HepG2 (cell line): ENCODE data around the gene PDZD4. TPM values are rescaled to one million over a fixed set of nuclear protein-coding genes. Genes with fewer than 3 reads are reported as not detected.

Source experiments
- ATAC-seq: fragments of 200-7000 bp; cut with Tn5 transposase; 3 replicates; pipeline ENCODE4 v1.9.1; 2020; ENCODE audit warnings: mild to moderate bottlenecking, moderate library complexity
- BruUV-seq: library from RNA; stranded (reverse); fragments of 400-500 nt; replicated peaks from 2 replicates; lab custom pipeline; 2021; lab: Mats Ljungman, UMichigan
- CTCF ChIA-PET: fragments of 300-600 bp; formaldehyde crosslinking; extraction: SDS; loops from one replicate; lab custom pipeline; 2021; ENCODE audit warnings: low total read pairs, inconsistent platforms, low intra/inter-chr PET ratio; lab: Yijun Ruan, JAX
- POLR2A ChIA-PET: fragments of 350-600 bp; sonication (Branson Sonifier 250); formaldehyde crosslinking; loops from one replicate; lab custom pipeline; 2020; ENCODE audit warnings: antibody characterized with exemption, inconsistent platforms; lab: Yijun Ruan, JAX
- DNase-seq: peaks from one replicate; pipeline ENCODE4 v3.0.0-alpha.2; 2015; ENCODE audit warnings: low spot score
- FAIRE-seq: peaks from 3 replicates; lab custom pipeline; 2011; peaks lifted over from hg19 to GRCh38; lab: Jason Lieb, UNC
- H2AFZ ChIP-seq: one replicate; pipeline ENCODE4 v1.6.1; 2011; ENCODE audit warnings: low read length, inconsistent platforms
- H3K27ac ChIP-seq: fragments of 300-600 bp; 3 replicates; pipeline ENCODE4 v1.8.0; 2011; ENCODE audit warnings: mixed run types, mild to moderate bottlenecking, mixed read lengths, low read length, inconsistent platforms; ENCODE audit not compliant: insufficient read depth; ENCODE audit errors: extremely low read length
- H3K27me3 ChIP-seq, 2 experiments: fragments of 200-600 bp in 1 of 2; 2 replicates in 1 of 2; 3 replicates in 1 of 2; pipeline versions ENCODE4 v1.6.0 to v1.8.0; 2011; ENCODE audit warnings: low read length in 2 of 2, mild to moderate bottlenecking in 2 of 2, moderate library complexity in 2 of 2, inconsistent platforms in 1 of 2; ENCODE audit not compliant: insufficient read depth in 2 of 2, control insufficient read depth in 1 of 2
- H3K36me3 ChIP-seq, 2 experiments: fragments of 200-600 bp in 1 of 2; replicated peaks in 1 of 2; 2 replicates in 1 of 2; 3 replicates in 1 of 2; pipeline versions ENCODE4 v1.5.1 to v1.8.0; 2011; ENCODE audit warnings: low read length in 2 of 2, inconsistent platforms in 1 of 2; ENCODE audit not compliant: insufficient read depth in 2 of 2, control insufficient read depth in 1 of 2
- H3K4me1 ChIP-seq: 2 replicates; pipeline ENCODE4 v1.5.1; 2012; ENCODE audit warnings: low read length, inconsistent platforms; ENCODE audit not compliant: insufficient read depth
- H3K4me2 ChIP-seq: 2 replicates; pipeline ENCODE4 v1.6.0; 2011; ENCODE audit warnings: low read depth, low read length, inconsistent platforms
- H3K4me3 ChIP-seq, 3 experiments: fragments of 200-600 bp in 1 of 3; sonication (generic), shearing (Covaris generic) in 1 of 3; replicated peaks in 1 of 3; 2 replicates each; pipeline ENCODE4 v1.5.1; 2011 to 2016; ENCODE audit warnings: low read length in 3 of 3, inconsistent platforms in 2 of 3, low read depth in 2 of 3, mild to moderate bottlenecking in 2 of 3, control low read depth in 1 of 3, mixed read lengths in 1 of 3; ENCODE audit not compliant: insufficient read depth in 1 of 3
- H3K79me2 ChIP-seq: one replicate; pipeline ENCODE4 v1.6.1; 2011; ENCODE audit warnings: low read length, inconsistent platforms; ENCODE audit not compliant: insufficient read depth
- H3K9ac ChIP-seq: 2 replicates; pipeline ENCODE4 v1.6.0; 2011; ENCODE audit warnings: mild to moderate bottlenecking, low read depth, low read length, inconsistent platforms; ENCODE audit not compliant: insufficient read depth
- H3K9me3 ChIP-seq: 2 replicates; pipeline ENCODE4 v1.5.1; 2012; ENCODE audit warnings: mild to moderate bottlenecking, low read length
- H4K20me1 ChIP-seq: 2 replicates; pipeline ENCODE4 v1.6.0; 2011; ENCODE audit warnings: inconsistent platforms, mild to moderate bottlenecking, low read length, moderate library complexity; ENCODE audit not compliant: insufficient read depth
- CEBPB ChIP-seq: IDR thresholded peaks from 2 replicates; pipeline ENCODE4 v1.6.1; 2011; ENCODE audit warnings: low read depth, low read length, improper control_type of control experiment, borderline replicate concordance
- ELF3 ChIP-seq: IDR thresholded peaks from 2 replicates; pipeline ENCODE4 v1.6.1; 2016; ENCODE audit warnings: missing genetic modification reagents, missing compliant biosample characterization
- IRF2 ChIP-seq: IDR thresholded peaks from 2 replicates; pipeline ENCODE4 v1.6.1; 2018; ENCODE audit warnings: missing genetic modification reagents, missing compliant biosample characterization
- KIAA2018 ChIP-seq: sonication (generic); formaldehyde crosslinking; IDR thresholded peaks from 2 replicates; pipeline ENCODE4 v1.5.0; 2020; ENCODE audit warnings: mild to moderate bottlenecking, missing genetic modification reagents, borderline replicate concordance
- RARG ChIP-seq: sonication (generic); formaldehyde crosslinking; IDR thresholded peaks from 2 replicates; pipeline ENCODE4 v1.4.0; 2020; ENCODE audit warnings: low read depth, mild to moderate bottlenecking, missing genetic modification reagents
- SMC3 ChIP-seq: IDR thresholded peaks from 2 replicates; pipeline ENCODE4 v1.6.1; 2011; ENCODE audit warnings: low read length, improper control_type of control experiment
- ZBTB42 ChIP-seq: sonication (generic); formaldehyde crosslinking; IDR thresholded peaks from 2 replicates; pipeline ENCODE4 v1.5.0; 2020; ENCODE audit warnings: mild to moderate bottlenecking, missing genetic modification reagents
- ZHX2 ChIP-seq, 2 experiments: sonication (generic) in 1 of 2; formaldehyde crosslinking in 1 of 2; IDR thresholded peaks; 2 replicates each; pipeline versions ENCODE4 v1.6.1 to v1.9.0; 2014 to 2022; ENCODE audit warnings: antibody characterized with exemption in 1 of 2, borderline replicate concordance in 1 of 2, inconsistent platforms in 1 of 2, low read depth in 1 of 2, missing genetic modification reagents in 1 of 2
- ZKSCAN8 ChIP-seq: IDR thresholded peaks from 2 replicates; pipeline ENCODE4 v1.6.1; 2016; ENCODE audit warnings: borderline replicate concordance, missing genetic modification reagents, missing compliant biosample characterization
- ZNF3 ChIP-seq: IDR thresholded peaks from 2 replicates; pipeline ENCODE4 v1.7.0; 2017; ENCODE audit warnings: inconsistent platforms
- WGBS: methylation state at CpG from one replicate; pipeline ENCODE4 v1.1.6; 2017; ENCODE audit warnings: low lambda C conversion rate; 5-methylcytosine and 5-hydroxymethylcytosine counted together
- in situ Hi-C: cut with HindIII; loops from 2 replicates; pipeline ENCODE4 v1.10.0; 2017; ENCODE audit warnings: low pct_unique_long_range_greater_than_20kb; ENCODE audit not compliant: extremely low pct_ligation_motif_present
- intact Hi-C: fragments of 100-400 bp; cut with micrococcal nuclease; formaldehyde crosslinking; loops from one replicate; pipeline ENCODE4 v1.10.0; 2022; ENCODE audit not compliant: unreplicated experiment
- polyA plus RNA-seq, 8 experiments: library from polyadenylated mRNA; depleted of rRNA in 3 of 8; stranded (reverse) in 7 of 8; unstranded in 1 of 8; fragments of >200 nt; fragmentation: Illumina TruSeq in 4 of 8; extraction: Trizol in 4 of 8; gene quantifications; 2 replicates each; pipeline versions ENCODE4 v1.2.1 to v1.2.3, GENCODE V29; 2011 to 2016; ENCODE audit warnings: low read depth in 4 of 8, missing spikeins in 1 of 8, mixed read lengths in 1 of 8; ENCODE audit not compliant: insufficient read depth in 1 of 8
- total RNA-seq, 5 experiments: library from RNA; depleted of rRNA; stranded (reverse); fragments of >200 nt; fragmentation: Illumina TruSeq; extraction: Trizol; gene quantifications; 2 replicates each; pipeline ENCODE4 v1.2.3, GENCODE V29; 2016; ENCODE audit warnings: low read depth in 1 of 5

Gene PDZD4
- total and polyA plus RNA-seq, 2 of the 13 experiments (the other 11 are each of a cell fraction or from before 2014, with no cell fraction given): not detected

GRCh38 chrX:153802513-153803045 lies 27.8 kb downstream of the PDZD4 start:
- DNase-seq (no peak), FAIRE-seq (no peak), ATAC-seq (peak; percentile 9; the same call in 2 of the 3 replicates)
- H3K27ac ChIP-seq: no peak overlapping the region
- no peak overlapping the region for H3K9ac ChIP-seq
- no peaks in the 10 kb centered on the region for H3K4me1 ChIP-seq
- no peak overlapping the region for H3K4me2 ChIP-seq
- H3K9me3 ChIP-seq: no peaks in the 10 kb centered on the region
- ChIA-PET POLR2A (no interaction called here), CTCF (no interaction called here)
- no peaks in the 10 kb centered on the region for H4K20me1 ChIP-seq
- H3K79me2 ChIP-seq: no peaks in the 10 kb centered on the region
- H2AFZ ChIP-seq: no peak overlapping the region
- in situ Hi-C loops (no loop called here), intact Hi-C loops (no loop called here)
- peaks cover 0 to 2% of the 10 kb centered on the region in 2 experiments; a peak in 1 of 5 replicates for H3K36me3 ChIP-seq
- no peak overlapping the region for H3K4me3 ChIP-seq
- no peak for TF ChIP-seq IRF2
- no peak for TF ChIP-seq ZHX2 (IDR thresholded peaks at IDR 0.05; ENCODE audit: low read depth)
- TF ChIP-seq ZHX2 (CRISPR knock-in tag; IDR thresholded peaks at IDR 0.05; ENCODE audit: borderline replicate concordance): no peak
- no peak for TF ChIP-seq SMC3
- TF ChIP-seq KIAA2018 (CRISPR knock-in tag): no peak
- TF ChIP-seq ZBTB42: no peak
- TF ChIP-seq RARG (CRISPR knock-in tag): no peak
- TF ChIP-seq ZKSCAN8 (CRISPR knock-in tag): no peak
- TF ChIP-seq CEBPB: no peak
- no peak for TF ChIP-seq ZNF3 (CRISPR knock-in tag)
- no peak for TF ChIP-seq ELF3 (CRISPR knock-in tag)
- 74% methylated on average over 8 of the region's 14 CpGs for WGBS
- H3K27me3 ChIP-seq: peaks cover 2 to 27% of the 10 kb centered on the region in 2 experiments; a peak in 3 of 5 replicates
- no TSS peak for BruUV-seq
